GM23248 (cell line): Measurements from ENCODE around the gene CTNNA2.

Experiments
- EZH2 ChIP-seq: fragments of 200-600 bp; sonication (generic); IDR thresholded peaks from 2 replicates; pipeline ENCODE4 v1.6.1; 2018; ENCODE audit warnings: antibody characterized with exemption, mild to moderate bottlenecking; ENCODE audit not compliant: insufficient read depth, poor library complexity, severe bottlenecking
- EZH2phosphoT487 ChIP-seq: fragments of 200-600 bp; sonication (generic); IDR thresholded peaks from 2 replicates; pipeline ENCODE4 v1.6.1; 2018; ENCODE audit warnings: antibody characterized with exemption, moderate library complexity, mild to moderate bottlenecking, low read depth; ENCODE audit not compliant: insufficient read depth

DNA sequence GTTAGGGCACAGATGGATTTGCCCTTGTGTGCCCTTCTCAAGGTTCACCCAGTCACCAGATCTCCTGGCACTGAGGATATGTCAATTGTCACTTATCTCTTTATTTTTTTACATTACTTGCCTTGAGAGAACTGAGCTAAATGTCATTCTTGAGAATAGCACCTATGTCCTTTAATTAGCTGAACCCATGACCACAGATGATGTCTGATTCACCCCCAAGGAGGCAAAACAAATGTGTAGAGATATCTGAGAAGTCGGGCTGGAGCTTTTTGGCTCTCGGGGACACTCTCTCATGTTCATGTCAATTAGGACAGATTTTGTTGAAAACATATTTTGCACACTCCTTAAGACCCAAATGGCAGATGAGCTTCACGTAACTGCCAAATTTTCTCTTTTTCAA lies 963.1 kb downstream of the CTNNA2 start:
- TF ChIP-seq EZH2phosphoT487 (no peak), EZH2 (no peak)
